Calu3 (cell line): Measurements from ENCODE around the gene ABITRAM. TPM values are rescaled to one million over a fixed set of nuclear protein-coding genes. Genes with fewer than 3 reads are reported as not detected.
"Not testable (repeated sequence)": the region's sequence is repeated elsewhere in the genome, so short reads cannot be mapped to it uniquely, and the experiment has no call there.

Source experiments
- BruUV-seq: library from RNA; stranded (reverse); fragments of 400-500 nt; replicated peaks from 2 replicates; lab custom pipeline; 2021; lab: Mats Ljungman, UMichigan
- CTCF ChIA-PET: fragments of 300-600 bp; sonication (Branson Sonifier 250); formaldehyde crosslinking; loops from one replicate; lab custom pipeline; 2022; ENCODE audit warnings: antibody characterized with exemption; lab: Charles Lee
- DNase-seq: peaks from one replicate; pipeline ENCODE4 v3.0.0; 2022
- H3K27ac Mint-ChIP-seq: one replicate; pipeline ENCODE4 v1.8.0; 2022; ENCODE audit warnings: mixed read lengths; ENCODE audit not compliant: unreplicated experiment
- H3K27me3 Mint-ChIP-seq: one replicate; pipeline ENCODE4 v1.8.0; 2022; ENCODE audit warnings: mixed read lengths; ENCODE audit not compliant: unreplicated experiment
- H3K36me3 Mint-ChIP-seq: one replicate; pipeline ENCODE4 v1.8.0; 2022; ENCODE audit warnings: mild to moderate bottlenecking, moderate library complexity, mixed read lengths; ENCODE audit not compliant: insufficient read depth, unreplicated experiment
- H3K4me1 Mint-ChIP-seq: one replicate; pipeline ENCODE4 v1.8.0; 2022; ENCODE audit warnings: mild to moderate bottlenecking, low read depth, mixed read lengths; ENCODE audit not compliant: unreplicated experiment
- H3K4me3 Mint-ChIP-seq: one replicate; pipeline ENCODE4 v1.8.0; 2022; ENCODE audit warnings: mild to moderate bottlenecking, low read depth, moderate library complexity, mixed read lengths; ENCODE audit not compliant: unreplicated experiment
- H3K9me3 Mint-ChIP-seq: one replicate; pipeline ENCODE4 v1.8.0; 2022; ENCODE audit warnings: low read depth, mixed read lengths; ENCODE audit not compliant: unreplicated experiment
- intact Hi-C: fragments of 100-400 bp; cut with micrococcal nuclease; formaldehyde crosslinking; loops from one replicate; pipeline ENCODE4 v1.10.0; 2022; ENCODE audit not compliant: unreplicated experiment
- total RNA-seq: library from RNA; stranded (reverse); gene quantifications from 2 replicates; pipeline ENCODE4 v1.2.3, GENCODE V29; 2022
- TF ChIP-seq, protein P1 (sequence below): fragments of 200-600 bp; IDR thresholded peaks from one replicate; pipeline ENCODE4 v1.8.0; 2022; ENCODE audit warnings: antibody characterized with exemption; ENCODE audit not compliant: unreplicated experiment

ABITRAM gene
- total RNA-seq, 1 experiment from 2014 or later, result 6.6 TPM

DNA sequence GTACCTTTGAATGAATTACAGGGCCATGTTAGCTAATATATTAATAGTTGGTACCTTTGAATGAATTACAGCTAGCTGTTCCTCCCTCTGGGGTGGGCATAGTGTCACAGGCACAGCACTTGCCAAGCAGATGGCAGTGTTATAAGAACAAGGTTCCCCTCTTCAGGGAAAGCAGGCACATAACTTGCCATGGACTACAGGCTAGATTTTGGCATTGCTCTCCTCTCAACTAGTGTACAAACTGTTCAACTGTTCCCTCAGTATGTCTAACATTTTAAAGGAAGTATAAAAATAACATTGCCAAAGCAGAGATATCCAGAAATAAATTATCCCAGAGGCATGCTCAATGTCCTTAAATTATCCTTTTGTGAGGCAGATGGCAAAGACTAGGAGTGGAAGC, 33.7 kb downstream of the ABITRAM start:
- Mint-ChIP-seq H3K36me3 (no peaks in the 10 kb centered on the region), H3K4me1 (no peaks in the 10 kb centered on the region), H3K27ac (no peak overlapping the region), H3K4me3 (no peak overlapping the region), H3K9me3 (no peaks in the 10 kb centered on the region), H3K27me3 (no peaks in the 10 kb centered on the region)
- CTCF ChIA-PET, result interaction anchor here (1.6 kb wide), 1 partner anchor 14 kb away, joined by 4 read pairs; no protein-coding TSS in a partner anchor
- DNase-seq, result no peak
- intact Hi-C loops, result no loop called here
- TF ChIP-seq, protein P1, sequence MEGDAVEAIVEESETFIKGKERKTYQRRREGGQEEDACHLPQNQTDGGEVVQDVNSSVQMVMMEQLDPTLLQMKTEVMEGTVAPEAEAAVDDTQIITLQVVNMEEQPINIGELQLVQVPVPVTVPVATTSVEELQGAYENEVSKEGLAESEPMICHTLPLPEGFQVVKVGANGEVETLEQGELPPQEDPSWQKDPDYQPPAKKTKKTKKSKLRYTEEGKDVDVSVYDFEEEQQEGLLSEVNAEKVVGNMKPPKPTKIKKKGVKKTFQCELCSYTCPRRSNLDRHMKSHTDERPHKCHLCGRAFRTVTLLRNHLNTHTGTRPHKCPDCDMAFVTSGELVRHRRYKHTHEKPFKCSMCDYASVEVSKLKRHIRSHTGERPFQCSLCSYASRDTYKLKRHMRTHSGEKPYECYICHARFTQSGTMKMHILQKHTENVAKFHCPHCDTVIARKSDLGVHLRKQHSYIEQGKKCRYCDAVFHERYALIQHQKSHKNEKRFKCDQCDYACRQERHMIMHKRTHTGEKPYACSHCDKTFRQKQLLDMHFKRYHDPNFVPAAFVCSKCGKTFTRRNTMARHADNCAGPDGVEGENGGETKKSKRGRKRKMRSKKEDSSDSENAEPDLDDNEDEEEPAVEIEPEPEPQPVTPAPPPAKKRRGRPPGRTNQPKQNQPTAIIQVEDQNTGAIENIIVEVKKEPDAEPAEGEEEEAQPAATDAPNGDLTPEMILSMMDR, result no peak
- BruUV-seq, result no TSS peak

DNA sequence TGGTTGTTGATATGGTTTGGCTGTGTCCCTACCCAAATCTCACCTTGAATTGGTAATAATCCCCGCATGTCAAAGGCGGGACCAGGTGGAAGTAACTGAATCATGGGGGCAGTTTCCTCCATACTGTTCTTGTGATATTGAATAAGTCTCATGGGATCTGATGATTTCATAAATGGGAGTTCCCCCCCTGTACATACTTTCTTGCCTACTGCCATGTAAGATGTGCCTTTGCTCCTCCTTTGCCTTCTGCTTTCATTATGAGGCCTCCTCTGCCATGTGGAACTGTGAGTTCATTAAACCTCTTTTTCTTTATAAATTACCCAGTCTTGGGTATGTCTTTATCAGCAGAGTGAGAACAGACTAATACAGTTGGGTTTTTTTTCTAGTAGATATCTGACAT, 37.2 kb downstream of the ABITRAM start:
- CTCF ChIA-PET, H3K9me3 Mint-ChIP-seq, H3K36me3 Mint-ChIP-seq, H3K4me1 Mint-ChIP-seq, H3K27ac Mint-ChIP-seq, intact Hi-C loops, H3K27me3 Mint-ChIP-seq, DNase-seq, H3K4me3 Mint-ChIP-seq, BruUV-seq: not testable (repeated sequence)

DNA sequence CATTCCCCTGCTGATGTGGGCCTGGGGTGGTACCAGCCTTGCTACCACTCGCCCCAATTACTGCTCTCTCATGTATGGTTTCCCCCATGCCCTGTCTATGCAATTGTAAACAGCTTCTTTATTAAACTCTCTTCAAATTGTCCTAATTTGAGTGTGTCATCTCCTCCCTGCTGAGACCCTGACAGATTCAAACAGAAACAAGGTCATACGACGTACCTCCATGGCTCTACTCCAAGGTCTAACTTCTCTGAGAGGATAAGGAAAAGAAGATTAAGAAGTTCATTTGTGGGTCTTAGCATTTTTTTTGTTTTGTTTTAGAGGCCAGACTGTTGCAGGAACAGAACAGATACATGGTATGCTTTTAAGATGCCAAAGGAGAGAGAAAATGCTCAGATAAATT, 38.0 kb downstream of the ABITRAM start:
- BruUV-seq, result no TSS peak
- CTCF ChIA-PET, result no interaction called here
- H3K4me1 Mint-ChIP-seq, result no peaks in the 10 kb centered on the region
- H3K27me3 Mint-ChIP-seq, result no peaks in the 10 kb centered on the region
- no peak for DNase-seq
- no peaks in the 10 kb centered on the region for H3K9me3 Mint-ChIP-seq
- no peak overlapping the region for H3K27ac Mint-ChIP-seq
- no peak overlapping the region for H3K4me3 Mint-ChIP-seq
- TF ChIP-seq, protein P1, result no peak
- intact Hi-C loops, result no loop called here
- no peaks in the 10 kb centered on the region for H3K36me3 Mint-ChIP-seq

DNA sequence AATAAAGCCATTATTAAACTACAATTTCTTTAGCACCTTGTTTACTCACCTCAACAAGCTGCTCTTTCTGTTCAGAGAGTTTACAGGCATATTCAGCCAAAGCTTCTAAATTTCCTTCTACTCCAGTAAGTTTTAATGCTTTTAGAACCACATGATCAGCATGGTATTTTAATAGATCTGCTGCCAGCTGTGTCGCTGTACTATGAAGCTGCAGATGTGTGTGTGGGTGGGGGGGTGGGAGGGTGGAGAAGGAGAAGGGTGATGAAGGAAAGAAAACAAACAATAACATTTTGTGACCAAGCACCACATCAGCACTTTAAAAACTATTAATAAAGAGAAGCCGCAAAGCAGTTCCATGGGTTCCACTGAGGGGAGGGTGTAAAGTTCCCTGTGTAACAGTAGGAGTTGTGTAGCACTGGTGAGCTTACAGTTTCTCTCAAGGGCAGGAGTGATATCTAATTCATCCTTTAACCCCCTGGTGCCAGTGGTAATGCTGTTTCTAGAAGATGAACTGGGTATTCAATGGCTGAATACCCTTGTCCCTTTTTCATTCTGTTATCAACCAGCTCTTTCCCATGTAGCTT, 38.5 kb downstream of the ABITRAM start:
- no TSS peak for BruUV-seq
- H3K27me3 Mint-ChIP-seq, result no peaks in the 10 kb centered on the region

DNA sequence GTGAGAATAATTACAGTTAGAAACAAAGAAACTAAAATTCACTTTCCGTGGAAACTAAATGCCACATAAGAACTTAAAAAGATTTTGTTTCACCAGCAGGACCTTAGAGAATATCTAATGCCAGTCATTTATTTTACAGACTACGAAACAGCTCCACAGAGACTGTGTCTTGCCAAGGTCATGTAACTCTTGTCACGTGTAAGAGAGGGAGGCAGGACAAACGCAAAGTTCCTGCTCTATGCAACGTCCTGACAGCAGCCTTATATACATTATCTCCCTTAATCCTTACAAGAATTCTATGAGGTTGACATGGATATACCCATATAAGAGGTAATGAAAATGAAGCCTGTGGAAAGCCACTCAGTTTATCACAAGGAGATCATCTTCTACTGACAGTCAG, 39.7 kb downstream of the ABITRAM start:
- no TSS peak for BruUV-seq
- intact Hi-C loops, result no loop called here
- no peak for DNase-seq
- Mint-ChIP-seq H3K9me3 (no peaks in the 10 kb centered on the region), H3K36me3 (no peaks in the 10 kb centered on the region), H3K27ac (no peak overlapping the region), H3K27me3 (no peaks in the 10 kb centered on the region), H3K4me1 (no peaks in the 10 kb centered on the region), H3K4me3 (no peak overlapping the region)
- CTCF ChIA-PET, result no interaction called here
- TF ChIP-seq, protein P1, result no peak

More for the DNA sequence above, 38.5 kb downstream of the ABITRAM start:
- intact Hi-C loops, result no loop called here
- no peak overlapping the region for H3K4me3 Mint-ChIP-seq
- H3K27ac Mint-ChIP-seq, result no peak overlapping the region
- DNase-seq, result no peak
- no peaks in the 10 kb centered on the region for H3K4me1 Mint-ChIP-seq
- CTCF ChIA-PET, result no interaction called here
- H3K9me3 Mint-ChIP-seq, result no peaks in the 10 kb centered on the region
- TF ChIP-seq, protein P1, result no peak
- no peaks in the 10 kb centered on the region for H3K36me3 Mint-ChIP-seq
